Measurements from ENCODE around the gene OXTR.

Gene OXTR

GRCh38 chr3:8794247-8794646 lies 24.8 kb upstream of the OXTR start:
- Histone ChIP-seq H3K36me3 (ENCODE audit: control insufficient read depth in 1 of 2, insufficient read depth in 2 of 2, low read depth in 1 of 2, low read length in 2 of 2) (no peaks in the 10 kb centered on the region), H3K27me3 (ENCODE audit: control insufficient read depth in 1 of 2, insufficient read depth in 1 of 2, low read length in 2 of 2) (no peaks in the 10 kb centered on the region), H2AK5ac (ENCODE audit: low read length, severe bottlenecking) (no peak overlapping the region), H3K4me3 (ENCODE audit: insufficient read depth in 1 of 2, low read depth in 1 of 2, low read length in 2 of 2) (no peak overlapping the region), H2BK12ac (ENCODE audit: low read length in 2 of 2) (no peak overlapping the region), H2BK15ac (ENCODE audit: low read depth, poor library complexity, severe bottlenecking) (no peak overlapping the region), H4K91ac (ENCODE audit: low read length) (no peak overlapping the region), H3K9ac (ENCODE audit: low read length) (no peak overlapping the region), H3K4me1 (ENCODE audit: control insufficient read depth, insufficient read depth, low read depth, low read length) (peaks cover 7% of the 10 kb centered on the region), H3K79me1 (replicated peaks; ENCODE audit: low read length, poor library complexity, severe bottlenecking) (no peaks in the 10 kb centered on the region), H2BK120ac (ENCODE audit: low read depth, low read length) (no peak overlapping the region), H3K4ac (ENCODE audit: low read depth in 1 of 2, low read length in 2 of 2) (no peak overlapping the region), H3K27ac (ENCODE audit: low read length, poor library complexity, severe bottlenecking) (no peak overlapping the region), H2AFZ (ENCODE audit: low read depth, low read length) (no peak overlapping the region), H3K14ac (ENCODE audit: low read length in 2 of 2) (no peak overlapping the region), H3K9me3 (ENCODE audit: control insufficient read depth, low read length) (peaks cover 17% of the 10 kb centered on the region), H3K18ac (ENCODE audit: low read depth in 1 of 2, low read length in 2 of 2) (no peak overlapping the region), H3K23ac (ENCODE audit: low read length in 2 of 2) (no peak overlapping the region), H4K8ac (ENCODE audit: low read length) (no peak overlapping the region), H3K4me2 (ENCODE audit: low read length, poor library complexity, severe bottlenecking) (no peak overlapping the region), H2BK5ac (ENCODE audit: low read depth, low read length, poor library complexity, severe bottlenecking) (no peak overlapping the region)
- DNase-seq: no peak
- WGBS: 93% methylated on average over 2 of the region's 3 CpGs

GRCh38 chr3:8793242-8793641 lies 23.8 kb upstream of the OXTR start:
- Histone ChIP-seq H2BK5ac (ENCODE audit: low read depth, low read length, poor library complexity, severe bottlenecking) (no peak overlapping the region), H4K91ac (ENCODE audit: low read length) (no peak overlapping the region), H3K4me3 (ENCODE audit: insufficient read depth in 1 of 2, low read depth in 1 of 2, low read length in 2 of 2) (no peak overlapping the region), H3K4me1 (ENCODE audit: control insufficient read depth, insufficient read depth, low read depth, low read length) (peaks cover 7% of the 10 kb centered on the region), H2AFZ (ENCODE audit: low read depth, low read length) (no peak overlapping the region), H3K4ac (ENCODE audit: low read depth in 1 of 2, low read length in 2 of 2) (no peak overlapping the region), H3K79me1 (replicated peaks; ENCODE audit: low read length, poor library complexity, severe bottlenecking) (no peaks in the 10 kb centered on the region), H4K8ac (ENCODE audit: low read length) (no peak overlapping the region), H3K9me3 (ENCODE audit: control insufficient read depth, low read length) (peaks cover 23% of the 10 kb centered on the region), H3K23ac (ENCODE audit: low read length in 2 of 2) (peak overlapping the region in 1 of 2 experiments; percentile 3), H3K36me3 (ENCODE audit: control insufficient read depth in 1 of 2, insufficient read depth in 2 of 2, low read depth in 1 of 2, low read length in 2 of 2) (no peaks in the 10 kb centered on the region), H2BK12ac (ENCODE audit: low read length in 2 of 2) (no peak overlapping the region), H3K18ac (ENCODE audit: low read depth in 1 of 2, low read length in 2 of 2) (no peak overlapping the region), H3K4me2 (ENCODE audit: low read length, poor library complexity, severe bottlenecking) (no peak overlapping the region), H3K27ac (ENCODE audit: low read length, poor library complexity, severe bottlenecking) (no peak overlapping the region), H3K14ac (ENCODE audit: low read length in 2 of 2) (no peak overlapping the region), H2AK5ac (ENCODE audit: low read length, severe bottlenecking) (no peak overlapping the region), H2BK120ac (ENCODE audit: low read depth, low read length) (no peak overlapping the region), H2BK15ac (ENCODE audit: low read depth, poor library complexity, severe bottlenecking) (no peak overlapping the region), H3K9ac (ENCODE audit: low read length) (no peak overlapping the region), H3K27me3 (ENCODE audit: control insufficient read depth in 1 of 2, insufficient read depth in 1 of 2, low read length in 2 of 2) (no peaks in the 10 kb centered on the region)
- DNase-seq: peak; percentile 62
- WGBS: 71% methylated on average over 7 of the region's 7 CpGs

GRCh38 chr3:8790529-8790928 lies 21.1 kb upstream of the OXTR start:
- no peak for DNase-seq
- WGBS: 85% methylated on average over 2 of the region's 2 CpGs

GRCh38 chr3:8784676-8785435 lies 15.4 kb upstream of the OXTR start:
- Histone ChIP-seq H2BK12ac (ENCODE audit: low read length in 2 of 2) (no peak overlapping the region), H3K9me3 (ENCODE audit: control insufficient read depth, low read length) (peaks cover 19% of the 10 kb centered on the region), H4K8ac (ENCODE audit: low read length) (no peak overlapping the region), H3K18ac (ENCODE audit: low read depth in 1 of 2, low read length in 2 of 2) (no peak overlapping the region), H3K4ac (ENCODE audit: low read depth in 1 of 2, low read length in 2 of 2) (no peak overlapping the region), H3K79me1 (replicated peaks; ENCODE audit: low read length, poor library complexity, severe bottlenecking) (no peaks in the 10 kb centered on the region), H2BK15ac (ENCODE audit: low read depth, poor library complexity, severe bottlenecking) (no peak overlapping the region), H3K23ac (ENCODE audit: low read length in 2 of 2) (no peak overlapping the region), H3K9ac (ENCODE audit: low read length) (no peak overlapping the region), H3K36me3 (ENCODE audit: control insufficient read depth in 1 of 2, insufficient read depth in 2 of 2, low read depth in 1 of 2, low read length in 2 of 2) (no peaks in the 10 kb centered on the region), H2AFZ (ENCODE audit: low read depth, low read length) (peak overlapping the region; percentile 31), H2AK5ac (ENCODE audit: low read length, severe bottlenecking) (no peak overlapping the region), H4K91ac (ENCODE audit: low read length) (no peak overlapping the region), H3K27me3 (ENCODE audit: control insufficient read depth in 1 of 2, insufficient read depth in 1 of 2, low read length in 2 of 2) (no peaks in the 10 kb centered on the region), H3K4me2 (ENCODE audit: low read length, poor library complexity, severe bottlenecking) (no peak overlapping the region), H3K4me3 (ENCODE audit: insufficient read depth in 1 of 2, low read depth in 1 of 2, low read length in 2 of 2) (no peak overlapping the region), H3K27ac (ENCODE audit: low read length, poor library complexity, severe bottlenecking) (peak overlapping the region; percentile 9), H3K4me1 (ENCODE audit: control insufficient read depth, insufficient read depth, low read depth, low read length) (peaks cover 4% of the 10 kb centered on the region), H3K14ac (ENCODE audit: low read length in 2 of 2) (peak overlapping the region in 1 of 2 experiments; percentile 91), H2BK120ac (ENCODE audit: low read depth, low read length) (no peak overlapping the region), H2BK5ac (ENCODE audit: low read depth, low read length, poor library complexity, severe bottlenecking) (no peak overlapping the region)
- WGBS: 96% methylated on average over 2 of the region's 3 CpGs
- DNase-seq: no peak

More at GRCh38 chr3:8790529-8790928, 21.1 kb upstream of the OXTR start:
- Histone ChIP-seq H2BK5ac (ENCODE audit: low read depth, low read length, poor library complexity, severe bottlenecking) (no peak overlapping the region), H3K4me1 (ENCODE audit: control insufficient read depth, insufficient read depth, low read depth, low read length) (peaks cover 7% of the 10 kb centered on the region), H3K18ac (ENCODE audit: low read depth in 1 of 2, low read length in 2 of 2) (no peak overlapping the region), H3K27me3 (ENCODE audit: control insufficient read depth in 1 of 2, insufficient read depth in 1 of 2, low read length in 2 of 2) (no peaks in the 10 kb centered on the region), H3K27ac (ENCODE audit: low read length, poor library complexity, severe bottlenecking) (no peak overlapping the region), H3K23ac (ENCODE audit: low read length in 2 of 2) (no peak overlapping the region), H3K9me3 (ENCODE audit: control insufficient read depth, low read length) (peaks cover 30% of the 10 kb centered on the region), H4K8ac (ENCODE audit: low read length) (no peak overlapping the region), H2BK120ac (ENCODE audit: low read depth, low read length) (no peak overlapping the region), H3K36me3 (ENCODE audit: control insufficient read depth in 1 of 2, insufficient read depth in 2 of 2, low read depth in 1 of 2, low read length in 2 of 2) (no peaks in the 10 kb centered on the region), H3K14ac (ENCODE audit: low read length in 2 of 2) (no peak overlapping the region), H4K91ac (ENCODE audit: low read length) (no peak overlapping the region), H2BK15ac (ENCODE audit: low read depth, poor library complexity, severe bottlenecking) (no peak overlapping the region), H3K9ac (ENCODE audit: low read length) (no peak overlapping the region), H2BK12ac (ENCODE audit: low read length in 2 of 2) (no peak overlapping the region), H2AK5ac (ENCODE audit: low read length, severe bottlenecking) (no peak overlapping the region), H3K4me2 (ENCODE audit: low read length, poor library complexity, severe bottlenecking) (no peak overlapping the region), H3K4me3 (ENCODE audit: insufficient read depth in 1 of 2, low read depth in 1 of 2, low read length in 2 of 2) (no peak overlapping the region), H3K79me1 (replicated peaks; ENCODE audit: low read length, poor library complexity, severe bottlenecking) (no peaks in the 10 kb centered on the region), H3K4ac (ENCODE audit: low read depth in 1 of 2, low read length in 2 of 2) (no peak overlapping the region), H2AFZ (ENCODE audit: low read depth, low read length) (no peak overlapping the region)
